HG03460 (cell line): ENCODE data around the gene DCLRE1B.

ENCODE experiments used
- ATAC-seq: cut with Tn5 transposase; IDR thresholded peaks from one replicate; pipeline ENCODE4 v1.9.1; 2021; ENCODE audit not compliant: unreplicated experiment

DCLRE1B gene

DNA sequence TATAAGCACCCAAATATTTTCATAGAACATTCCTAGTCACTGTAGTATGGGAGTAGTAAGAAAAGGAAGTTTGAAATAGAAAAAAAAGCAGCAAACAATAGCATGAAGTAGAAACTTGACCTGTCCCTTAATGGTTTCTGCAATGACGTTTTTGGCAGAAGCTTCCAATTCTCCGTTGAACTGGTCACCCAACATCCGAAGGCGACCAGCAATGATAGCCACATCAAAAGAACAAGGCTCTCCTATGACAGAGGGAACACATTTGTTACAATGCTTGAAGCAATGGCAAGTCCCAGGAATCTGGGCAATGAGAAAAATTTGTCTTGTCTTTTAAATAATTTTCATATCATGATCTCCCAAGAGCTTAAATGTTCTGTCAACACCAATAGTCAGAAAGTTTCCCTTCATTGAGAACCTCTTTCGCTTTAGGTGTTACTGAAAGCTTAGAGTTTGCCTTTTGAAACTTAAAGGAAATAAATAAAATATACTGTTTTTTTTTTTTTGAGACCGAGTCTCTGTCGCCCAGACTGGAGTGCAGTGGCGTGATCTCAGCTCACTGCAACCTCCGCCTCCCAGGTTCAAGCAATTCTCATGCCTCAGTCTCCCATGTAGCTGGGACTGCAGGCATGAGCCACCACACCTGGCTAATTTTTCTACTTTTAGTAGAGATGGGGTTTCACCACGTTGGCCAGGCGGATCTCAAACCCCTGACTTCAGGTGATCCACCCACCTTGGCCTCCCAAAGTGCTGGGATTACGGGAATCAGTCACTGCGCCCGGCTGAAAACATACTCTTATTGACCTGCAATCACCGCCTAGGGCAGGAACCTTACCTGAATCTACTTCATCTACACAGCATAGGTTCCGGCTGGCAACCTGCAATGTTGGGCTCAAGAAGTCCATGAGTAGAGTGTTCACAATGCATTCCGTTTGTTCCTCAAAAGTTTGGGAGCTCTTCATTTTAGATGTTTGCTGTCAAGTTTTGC lies 18.4 kb upstream of the DCLRE1B start:
- ATAC-seq, result no peak

DNA sequence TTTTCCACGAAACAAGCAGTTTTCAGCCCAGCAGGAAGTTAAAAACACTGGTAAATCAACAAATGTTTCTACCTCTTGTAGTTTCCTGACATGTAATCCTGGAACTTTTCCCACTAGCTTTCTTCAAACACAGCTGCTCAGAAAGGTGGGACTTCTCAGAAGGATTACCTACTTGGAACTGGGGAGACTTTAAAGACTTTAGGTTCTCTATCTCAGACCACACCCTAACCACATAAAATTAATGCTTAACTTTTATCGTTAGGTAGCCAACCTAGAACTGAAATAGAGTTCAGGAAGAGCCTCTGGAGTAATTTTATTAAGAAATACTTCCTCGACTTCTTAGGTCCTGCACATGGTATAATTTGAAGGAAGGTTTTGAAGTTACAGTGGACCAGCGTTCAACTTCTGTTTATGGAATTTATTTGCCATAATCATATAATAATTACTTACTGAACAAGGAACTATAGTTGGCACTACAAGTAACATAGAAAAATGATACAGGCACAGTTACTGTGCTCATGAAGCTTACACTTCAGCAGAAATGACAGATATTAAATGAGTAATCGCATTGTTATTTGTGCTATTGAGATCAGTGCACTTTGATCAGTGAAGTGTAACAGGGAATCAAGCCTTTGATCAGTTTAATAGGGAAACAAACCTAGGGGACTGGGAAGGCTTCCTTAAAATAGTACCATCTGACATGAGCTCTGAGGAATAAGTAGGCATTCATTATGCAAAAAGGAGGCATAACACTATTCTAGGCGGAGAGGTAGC lies 17.5 kb upstream of the DCLRE1B start, which contains the start of gene BCL2L15:
BCL2L15 (minus strand) TSS at position 180 of the 774 bp plus-strand sequence. CDS start 206 bp downstream, outside the sequence.
- ATAC-seq, result no peak

DNA sequence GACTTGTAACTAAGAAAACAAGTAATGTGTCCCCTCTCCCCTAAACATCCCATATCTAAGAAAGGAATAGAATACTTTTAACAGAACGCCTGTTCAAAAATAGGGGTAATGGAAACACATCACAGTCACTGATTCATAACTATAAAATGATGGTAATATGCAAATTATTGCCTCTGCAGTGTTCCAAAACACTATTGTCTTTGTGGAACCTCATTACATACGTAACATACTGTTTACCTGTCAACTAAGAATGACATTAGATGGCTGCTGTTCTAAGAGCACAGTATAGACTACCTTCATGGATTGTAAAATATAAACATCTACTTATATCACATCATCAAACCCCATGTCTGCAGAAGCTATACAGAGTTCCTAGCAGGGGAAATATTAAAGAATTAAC lies 14.3 kb upstream of the DCLRE1B start:
- ATAC-seq, result no peak

DNA sequence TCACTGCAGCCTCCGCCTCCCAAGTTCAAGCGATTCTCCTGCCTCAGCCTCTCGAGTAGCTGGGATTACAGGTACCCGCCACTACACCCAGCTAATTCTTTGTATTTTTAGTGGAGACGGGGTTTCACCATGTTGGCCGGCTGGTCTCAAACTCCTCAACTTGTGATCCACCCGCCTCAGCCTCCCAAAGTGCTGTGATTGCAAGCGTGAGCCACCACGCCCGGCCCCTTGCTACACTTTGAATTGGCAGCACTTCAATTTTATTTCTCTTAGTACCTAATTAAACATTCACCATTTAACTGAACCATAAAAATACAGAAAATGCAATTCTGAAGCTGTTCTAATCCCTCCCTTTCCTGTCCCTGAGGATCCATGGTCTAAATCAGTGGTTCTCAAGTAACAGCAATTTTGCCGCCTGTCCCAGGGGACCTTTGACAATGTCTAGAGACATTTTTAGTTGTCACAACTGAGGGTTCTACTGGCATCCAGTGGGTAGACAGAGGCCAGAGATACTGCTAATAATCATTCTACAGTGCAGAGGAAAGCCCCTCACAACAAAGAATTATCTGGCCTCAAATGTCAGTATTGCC lies 13.4 kb upstream of the DCLRE1B start:
- no peak for ATAC-seq

DNA sequence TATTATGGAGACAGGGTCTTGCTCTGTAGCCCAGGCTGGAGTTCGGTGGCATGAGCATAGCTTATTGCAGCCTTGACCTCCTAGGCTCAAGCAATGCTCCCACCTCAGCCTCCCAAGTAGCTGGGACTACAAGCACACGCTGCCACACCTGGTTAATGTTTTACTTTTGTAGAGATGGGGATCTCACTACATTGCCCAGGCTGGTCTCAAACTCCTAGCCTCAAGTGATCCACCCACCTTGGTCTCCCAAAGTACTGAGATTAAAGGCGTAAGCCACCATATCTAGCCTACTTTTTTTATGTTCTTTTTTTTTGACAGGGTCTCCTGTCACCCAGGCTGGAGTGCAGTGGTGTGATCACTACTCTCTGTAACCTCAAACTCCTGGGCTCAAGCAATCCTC lies 11.9 kb upstream of the DCLRE1B start:
- no peak for ATAC-seq

DNA sequence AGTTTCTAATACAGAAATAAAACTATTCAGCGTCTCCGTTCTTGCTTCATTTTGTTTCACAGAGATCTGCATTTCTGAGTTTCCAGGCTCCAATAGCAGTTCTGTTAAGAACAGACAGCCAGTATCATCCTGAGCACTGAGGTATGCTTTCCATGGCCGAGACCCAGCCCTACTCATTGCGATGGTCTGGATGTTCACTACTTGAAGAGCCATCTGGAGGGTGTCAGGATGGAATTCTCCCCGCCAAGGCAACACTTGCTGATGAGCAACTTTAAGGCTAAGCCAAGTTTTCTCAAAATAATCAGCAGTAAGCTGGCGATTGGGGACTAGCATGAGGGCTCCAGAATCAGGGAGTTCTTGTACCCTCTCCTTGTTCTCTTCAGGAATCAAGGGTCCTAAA lies 10.0 kb upstream of the DCLRE1B start:
- ATAC-seq, result no peak

DNA sequence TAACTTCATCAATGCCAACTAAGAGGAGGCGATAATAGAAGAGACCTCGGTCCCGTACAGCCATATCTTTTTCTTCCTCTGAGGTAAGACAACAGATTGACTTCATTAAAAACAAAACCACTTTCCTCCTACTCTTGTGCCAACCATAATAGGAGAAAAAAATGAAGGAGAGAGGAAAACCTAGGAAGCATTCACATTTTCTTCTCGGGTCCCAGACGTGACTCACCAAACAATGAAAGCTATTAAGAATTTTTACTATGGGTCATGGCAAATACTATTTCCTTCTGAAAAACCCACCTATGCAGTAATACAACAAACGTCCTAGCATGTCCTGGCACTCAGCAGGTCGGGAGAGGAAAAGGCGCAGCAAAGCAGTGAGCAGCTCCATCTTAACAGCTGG lies 9.2 kb upstream of the DCLRE1B start:
- ATAC-seq, result no peak

DNA sequence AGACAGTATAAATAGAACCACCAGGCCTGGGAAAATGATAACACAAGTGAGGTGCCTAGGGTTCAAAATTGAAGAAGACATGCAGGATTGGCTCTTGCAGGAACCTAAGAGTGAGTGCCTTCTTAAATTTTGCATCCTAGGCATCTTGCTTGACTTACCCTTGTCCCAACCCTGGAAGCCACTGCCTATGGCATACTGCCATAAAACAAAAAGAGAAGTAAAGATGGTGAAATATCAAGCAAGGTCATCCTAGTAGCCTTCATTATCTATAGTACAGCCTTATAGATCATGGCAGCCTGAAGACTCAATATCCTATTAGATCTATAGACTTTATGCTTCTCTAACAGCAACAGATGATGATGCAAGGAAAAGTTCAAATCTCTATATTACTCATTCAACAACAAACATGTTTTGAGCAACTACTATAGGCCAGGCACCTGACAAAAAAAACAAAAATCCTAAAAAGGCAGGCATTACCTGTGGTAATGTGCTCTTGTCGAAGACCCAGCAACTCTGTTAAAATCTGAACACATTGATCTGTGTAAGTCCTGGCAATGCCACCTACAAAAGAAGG lies 6.8 kb upstream of the DCLRE1B start:
- no peak for ATAC-seq

DNA sequence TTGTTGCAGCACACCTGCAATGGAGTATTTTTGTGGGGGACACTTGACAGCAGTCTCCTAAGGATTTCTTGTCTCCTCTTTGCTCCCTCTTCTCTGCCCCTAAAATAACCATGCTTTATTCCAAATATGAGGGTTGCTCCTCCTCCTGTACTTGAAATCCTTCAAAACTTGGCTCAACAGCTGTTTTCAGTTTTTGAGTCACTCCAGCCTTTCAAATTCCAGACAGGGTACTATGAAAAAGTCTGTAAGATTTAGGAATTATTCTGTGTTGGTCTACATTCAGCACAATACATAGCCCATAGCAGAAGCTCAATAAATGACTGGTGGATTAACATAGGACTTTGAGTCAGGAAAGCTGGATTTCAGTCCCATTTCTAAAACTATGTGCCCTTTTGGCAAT lies 6.0 kb upstream of the DCLRE1B start:
- no peak for ATAC-seq

DNA sequence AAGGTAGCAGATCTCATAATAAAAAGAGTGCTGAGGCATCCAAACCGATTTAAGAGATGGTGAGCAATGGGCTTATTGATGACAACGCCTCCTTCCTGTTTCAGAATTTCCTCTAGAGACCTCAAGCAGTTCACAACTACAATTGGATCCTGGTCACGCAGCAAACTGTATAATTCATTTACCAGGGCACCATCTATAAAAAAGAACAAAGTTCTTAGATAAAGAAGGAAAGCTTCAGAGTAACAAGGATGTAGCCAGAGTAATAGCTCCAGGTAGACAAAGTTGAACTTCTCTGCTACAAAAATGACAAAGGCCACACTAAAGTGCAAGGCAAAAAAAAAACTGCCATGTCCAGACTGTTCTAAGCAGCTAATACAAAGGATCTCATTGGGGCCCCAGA lies 3.9 kb upstream of the DCLRE1B start:
- ATAC-seq, result no peak

DNA sequence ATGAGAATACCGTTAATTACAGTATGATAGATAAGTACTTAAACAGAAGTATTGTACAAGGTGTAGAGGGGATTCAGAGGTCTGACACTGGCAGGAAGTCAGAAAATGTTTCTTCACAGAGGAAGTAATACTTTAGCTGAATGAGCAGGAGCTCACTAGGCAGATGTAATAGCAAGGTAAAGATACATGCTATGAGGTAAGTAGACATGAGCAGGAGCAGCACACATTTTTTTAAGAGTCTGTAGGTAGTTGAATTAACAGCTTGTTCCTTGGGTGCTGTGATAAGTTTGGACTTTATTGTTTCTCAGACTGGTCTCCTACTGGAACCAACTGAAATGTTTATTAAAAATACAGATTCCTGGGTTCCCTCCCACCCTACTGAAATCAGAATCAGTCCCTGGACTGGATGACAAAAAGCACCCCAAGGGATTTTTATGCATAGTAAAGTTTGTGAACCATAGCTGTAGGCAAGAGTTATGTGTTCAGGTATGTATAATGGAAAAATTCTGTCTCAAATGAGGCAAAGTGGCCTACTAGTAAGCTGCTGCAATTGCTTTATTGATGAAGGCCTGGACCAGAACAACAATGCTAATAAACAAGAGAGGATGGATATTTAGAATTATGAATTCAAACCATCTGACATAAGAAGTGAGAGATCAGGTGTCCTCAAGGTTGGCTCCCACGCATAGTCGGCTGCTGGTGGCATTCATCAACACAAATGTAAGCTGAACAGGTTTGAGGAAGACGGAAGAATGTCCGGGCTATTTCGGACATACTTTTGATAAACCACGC lies 1.4 kb upstream of the DCLRE1B start:
- ATAC-seq, result no peak

DNA sequence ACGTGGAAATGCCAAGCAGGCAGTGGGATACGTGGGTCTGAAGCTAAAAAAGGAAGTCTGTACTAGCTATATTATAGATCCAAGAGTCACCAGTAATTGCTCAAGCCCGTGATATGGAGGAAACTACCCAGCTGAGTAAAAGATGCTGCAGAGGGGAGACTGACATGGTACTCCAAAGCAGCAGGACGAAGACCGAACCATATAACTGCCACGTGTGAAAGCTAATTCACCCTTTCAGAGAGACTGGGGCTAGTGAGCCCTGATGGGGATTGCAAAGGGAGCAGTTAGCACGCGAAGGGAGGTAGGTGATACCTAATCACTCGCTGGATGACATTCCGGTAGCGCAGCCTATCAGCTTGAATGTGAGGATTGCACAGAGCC lies 843 bp upstream of the DCLRE1B start:
- ATAC-seq, result peak; percentile 21

DNA sequence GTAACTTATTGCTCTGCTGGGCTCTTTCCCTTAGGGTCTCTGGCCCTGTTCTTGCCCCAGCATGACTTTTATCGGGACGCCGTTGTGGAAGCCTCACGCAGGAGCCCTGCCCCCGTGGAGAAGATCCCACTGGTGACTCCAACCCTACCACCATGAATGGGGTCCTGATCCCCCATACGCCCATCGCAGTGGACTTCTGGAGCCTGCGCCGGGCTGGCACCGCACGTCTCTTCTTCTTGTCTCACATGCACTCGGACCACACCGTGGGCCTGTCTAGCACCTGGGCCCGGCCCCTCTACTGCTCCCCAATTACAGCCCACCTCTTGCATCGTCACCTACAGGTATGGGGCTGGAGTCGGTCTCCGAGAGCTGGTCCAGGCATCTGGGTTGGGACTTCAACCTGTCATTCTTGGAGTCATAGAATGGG lies 322 bp downstream of the DCLRE1B start:
- ATAC-seq, result no peak

DNA sequence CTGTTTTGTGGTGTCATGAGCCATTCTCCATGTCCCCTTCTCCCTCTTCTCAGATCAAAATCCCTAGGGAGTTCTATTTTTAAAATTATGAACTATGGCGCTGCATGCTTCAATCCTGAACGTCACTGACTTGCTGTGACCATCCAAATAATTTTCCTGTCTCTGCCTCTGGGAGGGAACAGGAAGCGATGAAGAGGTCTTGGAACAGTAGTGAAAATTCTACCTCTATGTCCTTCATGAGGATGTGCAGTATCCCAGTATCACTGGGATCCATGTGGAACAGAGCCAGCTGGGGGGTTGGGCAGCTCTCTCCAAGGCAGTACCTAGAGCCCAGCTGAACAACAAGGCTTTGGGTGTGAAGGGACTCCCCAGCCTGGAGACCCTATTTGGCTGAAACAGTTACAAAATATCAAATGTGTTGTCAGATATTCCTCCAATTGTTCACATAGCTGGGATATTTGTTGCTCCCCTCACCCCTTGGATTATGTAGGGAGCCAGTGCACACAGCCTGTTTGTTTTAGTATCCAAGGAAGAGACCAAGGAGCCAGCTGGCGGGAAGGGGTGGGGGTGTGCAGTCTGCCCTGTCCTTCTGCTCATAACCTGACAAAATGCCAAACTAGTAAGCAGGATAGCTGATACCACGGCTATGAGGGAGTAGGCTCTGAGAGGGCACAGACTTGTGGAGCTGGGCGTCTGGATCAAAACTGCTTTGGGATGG lies 7.6 kb downstream of the DCLRE1B start:
- ATAC-seq, result no peak

DNA sequence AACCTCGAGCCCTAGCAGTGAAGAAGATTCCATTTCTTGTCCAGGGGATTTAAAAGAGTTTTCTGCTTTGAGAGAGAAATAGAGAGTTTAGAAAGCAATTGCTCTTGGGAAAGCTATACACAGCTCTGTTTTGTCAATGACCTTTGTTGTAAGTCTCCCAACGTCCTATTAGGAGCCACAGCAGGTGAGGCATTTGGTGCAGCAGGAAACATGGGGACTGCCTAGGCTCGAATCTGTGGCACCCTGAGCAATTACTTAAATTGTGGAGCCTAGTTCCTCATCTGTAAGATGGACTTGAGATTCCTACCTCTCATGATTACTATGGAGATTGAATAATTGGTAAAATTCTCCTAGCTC lies 8.2 kb downstream of the DCLRE1B start:
- no peak for ATAC-seq

DNA sequence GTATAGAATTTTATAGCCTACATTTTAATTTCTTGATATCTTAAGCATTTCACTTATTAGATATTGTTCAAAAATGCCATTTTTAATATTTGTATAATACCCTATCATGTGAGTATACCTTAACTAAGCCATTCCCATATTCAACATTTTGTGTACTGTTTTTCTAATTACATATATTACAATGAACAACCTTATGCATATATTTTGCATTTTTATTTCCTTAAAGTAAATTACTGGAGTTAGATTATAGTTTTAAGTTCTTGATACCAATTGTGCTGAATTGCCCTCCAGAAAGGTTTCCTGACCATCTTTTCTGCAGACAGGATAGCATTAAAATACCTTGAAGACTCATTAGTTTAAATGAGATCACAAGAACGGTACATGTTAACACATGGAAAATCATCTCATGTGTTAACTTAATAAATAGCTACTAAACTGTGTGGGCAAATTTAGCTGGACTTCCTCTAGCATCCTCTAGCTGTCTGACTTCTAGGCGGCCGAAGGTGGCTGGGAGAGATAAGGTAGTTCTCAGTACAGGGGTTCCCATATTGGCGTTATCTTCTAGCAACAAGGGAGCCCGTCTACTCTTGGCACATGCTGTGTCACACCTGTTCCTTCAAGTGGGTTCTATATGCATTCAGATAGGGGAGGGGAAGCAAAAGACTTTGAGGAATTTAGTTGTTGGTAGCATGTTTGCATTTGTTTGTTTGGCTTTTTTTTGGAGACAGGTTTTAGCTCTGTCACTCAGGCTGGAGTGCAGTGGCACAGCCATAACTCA lies 8.9 kb downstream of the DCLRE1B start:
- ATAC-seq, result no peak

DNA sequence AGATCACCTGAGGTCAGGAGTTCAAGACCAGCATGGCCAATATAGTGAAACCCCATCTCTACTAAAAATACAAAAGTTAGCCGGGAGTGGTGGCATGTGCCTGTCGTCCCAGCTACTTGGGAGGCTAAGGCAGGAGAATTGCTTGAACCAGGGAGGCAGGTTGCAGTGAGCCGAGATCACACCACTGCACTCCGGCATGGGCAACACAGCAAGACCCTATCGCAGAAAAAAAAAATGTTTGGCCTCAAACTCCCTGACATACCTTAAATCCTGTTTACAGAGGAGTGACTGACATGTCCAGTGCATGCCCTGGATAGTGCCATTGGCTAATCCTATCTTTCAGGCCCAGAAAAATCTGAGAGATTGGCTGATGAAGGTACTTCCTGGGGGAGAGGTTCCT lies 11.8 kb downstream of the DCLRE1B start:
- ATAC-seq, result no peak

DNA sequence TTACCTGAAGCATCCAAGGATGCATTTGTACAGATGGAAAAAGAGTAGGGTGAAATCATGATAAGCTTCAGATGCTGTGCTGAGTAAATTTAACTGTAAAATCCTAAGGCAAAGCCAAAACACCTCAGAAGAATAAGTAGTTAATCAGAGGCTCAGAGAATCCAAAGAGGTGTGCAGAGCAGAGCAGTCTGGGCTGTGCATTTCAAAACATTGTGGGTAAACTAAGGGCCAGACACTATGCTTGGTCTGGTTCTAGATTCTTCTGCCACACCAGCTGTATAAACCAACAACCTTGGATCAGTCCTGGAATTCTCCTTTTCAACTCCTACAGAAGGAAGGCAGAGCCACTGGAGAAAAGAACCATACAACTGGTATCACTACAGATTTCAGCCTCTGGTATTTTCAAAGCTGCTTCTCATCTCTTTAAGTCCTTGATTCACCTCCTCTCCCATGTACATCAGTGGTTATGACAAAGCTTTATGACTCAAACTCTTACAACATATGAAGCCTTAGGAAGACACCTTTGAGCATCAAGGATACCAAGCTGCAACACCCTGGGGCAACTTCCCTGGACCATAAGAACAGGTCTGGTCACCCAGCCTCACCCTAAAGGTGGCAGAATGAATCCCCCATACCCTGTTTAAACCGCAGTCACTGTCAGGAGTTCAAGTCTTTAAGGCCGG lies 12.4 kb downstream of the DCLRE1B start:
- no peak for ATAC-seq

DNA sequence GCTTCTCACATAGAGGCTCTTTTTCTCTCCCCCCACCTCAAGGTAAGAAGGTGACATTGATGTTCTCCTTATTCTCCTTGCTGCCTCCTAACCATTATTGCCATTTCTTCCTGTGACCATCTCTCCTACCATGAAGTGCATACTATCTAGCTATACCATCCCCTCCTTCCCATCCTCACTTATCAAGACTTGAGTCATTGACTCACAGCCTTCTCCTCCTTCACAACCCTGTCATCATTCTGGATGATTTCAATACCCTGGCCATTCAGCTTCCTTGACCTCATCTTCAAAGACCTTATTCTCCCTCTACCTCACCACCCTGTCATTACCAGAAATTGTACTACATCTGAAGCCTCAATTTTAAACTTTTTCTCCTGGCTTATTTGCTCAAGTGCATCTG lies 13.1 kb downstream of the DCLRE1B start:
- no peak for ATAC-seq
